NOMO-1 (cell line): ENCODE results near the gene ABLIM2.
A peak's percentile ranks its signal among the peaks of the same experiment; 100 is the strongest.

ENCODE experiments used
- DNase-seq, 2 experiments: peaks; one replicate each; lab custom pipeline; 2025; ENCODE audit not compliant: unreplicated experiment in 2 of 2; lab: John Stamatoyannopoulos, UW

Gene ABLIM2

DNA sequence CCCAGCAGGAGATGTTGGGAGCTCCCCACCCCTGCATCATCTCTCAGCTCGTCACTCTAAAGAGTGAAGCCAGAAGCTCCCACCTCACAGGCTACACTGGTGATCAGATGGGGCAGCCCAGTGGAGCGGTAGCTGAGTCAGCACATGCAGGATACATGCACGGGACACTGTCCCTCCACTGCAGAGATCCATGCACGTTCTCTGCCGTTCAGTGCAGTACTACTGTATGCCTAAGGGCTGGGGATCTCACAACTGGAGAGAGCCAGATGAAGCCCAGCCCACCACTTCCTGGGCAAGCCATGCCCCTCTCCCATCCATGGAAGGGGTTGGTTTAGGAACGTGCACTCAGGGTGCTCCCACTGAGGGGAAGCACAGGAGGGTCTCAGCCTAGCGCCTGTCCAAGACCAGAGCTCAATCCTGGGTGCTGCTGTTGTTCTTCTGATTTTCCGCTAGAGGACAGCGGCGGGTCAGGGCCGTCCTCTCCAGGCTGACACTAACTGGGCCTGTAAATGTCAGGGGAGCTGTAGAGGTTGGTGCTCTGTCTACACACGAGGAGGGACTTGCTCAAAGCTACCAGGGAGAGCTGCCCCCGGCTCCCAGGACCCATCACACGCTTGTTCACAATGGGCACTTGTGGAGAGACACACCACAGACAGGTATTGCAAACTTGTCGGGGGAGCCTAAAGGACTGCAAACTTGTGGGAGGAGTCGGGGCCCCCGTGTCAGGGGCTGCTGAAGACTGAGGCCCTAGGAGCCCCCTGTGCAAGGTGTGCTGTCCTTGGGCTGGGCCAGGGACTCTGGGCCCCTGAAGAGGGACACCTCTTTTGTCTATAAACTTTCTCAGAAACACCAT is 18.2 kb upstream of the ABLIM2 start:
- peak; percentile 71 to 76 for DNase-seq

DNA sequence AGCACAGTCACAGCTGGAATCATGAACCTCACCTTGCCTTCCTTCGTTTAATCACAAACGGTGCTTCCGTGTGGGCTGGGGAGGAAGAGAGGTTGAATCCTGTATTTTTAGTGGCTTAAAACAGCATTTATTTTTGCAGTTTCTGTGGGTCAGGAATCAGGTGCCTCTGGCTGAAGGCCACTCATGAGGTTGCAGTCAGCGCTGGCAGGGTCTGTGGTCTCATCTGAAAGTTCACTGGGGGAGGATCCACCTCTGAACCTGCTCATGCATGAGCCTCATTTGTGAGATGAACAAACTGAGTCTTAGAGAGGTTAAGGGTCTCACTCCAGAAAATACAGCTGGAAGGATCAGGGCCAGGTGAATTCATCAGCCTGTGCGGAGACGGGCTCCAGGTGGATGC is 17.1 kb upstream of the ABLIM2 start:
- no peak for DNase-seq

DNA sequence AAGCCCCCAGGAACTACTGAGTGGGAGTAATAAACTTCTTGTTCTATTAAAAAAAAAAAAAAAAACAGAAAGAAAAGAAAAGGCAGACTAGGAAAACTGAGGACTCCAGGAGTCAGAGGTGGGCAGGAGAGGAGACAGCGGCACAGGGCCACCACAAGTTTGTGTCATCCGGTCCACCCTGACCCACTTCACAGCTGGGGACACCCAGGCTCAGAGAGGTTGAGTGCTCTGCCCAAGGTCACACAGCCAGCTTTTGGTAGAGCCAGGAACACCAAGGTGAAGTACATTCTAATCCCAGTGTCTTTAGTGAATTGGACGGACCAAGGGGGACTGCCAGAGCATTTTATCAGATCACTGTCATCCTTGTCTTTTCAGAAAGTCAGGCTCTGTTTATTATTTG is 16.4 kb upstream of the ABLIM2 start:
- DNase-seq: no peak

DNA sequence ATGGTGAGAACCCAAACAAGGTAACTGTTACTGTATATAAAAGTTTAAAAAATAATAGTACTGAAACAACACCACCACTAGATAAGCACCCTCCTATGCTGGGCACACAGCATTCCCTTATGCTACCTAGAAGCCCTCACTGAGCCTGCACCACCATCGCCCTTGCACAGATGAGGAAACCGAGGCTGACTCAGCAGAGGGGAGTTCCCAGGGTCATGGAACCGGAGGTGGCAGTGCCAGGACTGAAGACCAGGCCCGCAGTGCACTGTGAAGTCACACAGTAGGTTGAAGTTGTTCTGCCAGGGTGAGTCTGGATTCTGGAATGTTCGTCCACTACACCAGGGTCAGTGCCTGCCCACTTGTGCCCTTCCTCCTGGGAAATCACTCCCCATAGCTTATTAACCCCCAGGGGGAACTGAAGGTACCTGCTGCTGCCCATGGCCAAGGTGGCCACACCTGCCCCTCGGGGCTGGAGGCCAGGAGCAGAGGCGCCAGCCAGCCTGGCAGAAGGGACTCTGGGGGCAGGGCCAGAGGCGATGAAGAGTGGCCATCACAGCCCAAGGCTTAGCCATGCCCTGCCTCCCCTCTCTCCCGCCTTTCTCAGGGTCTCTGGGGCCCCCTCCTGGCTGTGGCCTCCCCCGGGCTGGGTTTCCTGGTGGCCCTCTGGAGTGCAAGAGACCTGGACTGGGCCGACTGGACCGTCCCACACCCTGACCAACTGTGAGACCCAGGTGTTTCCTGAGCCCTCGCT is 15.1 kb upstream of the ABLIM2 start:
- no peak for DNase-seq

DNA sequence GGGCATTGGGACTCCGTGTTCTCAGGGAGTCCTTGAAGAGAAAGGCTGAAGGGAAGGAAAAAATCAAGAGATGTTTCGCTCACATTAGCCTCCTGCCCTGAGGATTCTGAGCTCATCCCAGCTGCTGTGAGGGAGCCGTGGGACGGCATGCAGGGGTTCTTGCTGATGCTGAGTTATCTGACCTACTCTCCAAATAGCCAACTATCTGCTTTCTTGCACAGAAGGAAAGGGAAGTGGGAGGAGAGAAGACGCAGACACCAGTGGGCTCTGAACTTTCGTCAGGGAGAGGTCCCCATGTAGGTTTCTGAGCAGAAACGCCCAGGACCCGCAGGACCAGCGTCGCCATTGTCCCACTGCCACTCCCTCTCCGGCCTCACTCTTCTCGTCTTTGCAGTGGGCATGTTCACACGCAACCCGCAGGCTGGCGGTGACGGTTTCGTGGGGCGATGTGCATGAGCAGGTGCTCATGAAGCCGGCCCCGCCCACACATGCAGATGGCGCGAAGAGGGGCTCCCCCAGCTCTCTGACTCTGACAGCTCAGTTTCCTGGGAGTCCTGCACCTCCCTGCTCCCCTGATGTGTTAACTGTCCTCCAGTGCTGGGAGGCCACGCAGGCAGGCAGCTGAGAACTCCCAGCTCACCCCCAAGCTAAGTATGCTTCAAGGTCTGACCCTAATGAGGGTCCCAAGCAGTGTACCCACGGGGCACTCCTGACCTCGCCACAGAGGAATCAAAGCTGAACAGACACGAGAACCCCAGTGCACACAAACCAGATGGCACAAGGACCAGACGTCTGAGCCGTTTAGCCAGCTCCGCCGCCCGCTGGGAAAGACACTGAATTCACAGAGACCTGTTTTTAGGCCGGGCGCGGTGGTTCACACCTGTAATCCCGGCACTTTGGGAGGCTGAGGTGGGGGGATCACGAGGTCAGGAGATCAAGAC is 13.6 kb upstream of the ABLIM2 start:
- no peak for DNase-seq

DNA sequence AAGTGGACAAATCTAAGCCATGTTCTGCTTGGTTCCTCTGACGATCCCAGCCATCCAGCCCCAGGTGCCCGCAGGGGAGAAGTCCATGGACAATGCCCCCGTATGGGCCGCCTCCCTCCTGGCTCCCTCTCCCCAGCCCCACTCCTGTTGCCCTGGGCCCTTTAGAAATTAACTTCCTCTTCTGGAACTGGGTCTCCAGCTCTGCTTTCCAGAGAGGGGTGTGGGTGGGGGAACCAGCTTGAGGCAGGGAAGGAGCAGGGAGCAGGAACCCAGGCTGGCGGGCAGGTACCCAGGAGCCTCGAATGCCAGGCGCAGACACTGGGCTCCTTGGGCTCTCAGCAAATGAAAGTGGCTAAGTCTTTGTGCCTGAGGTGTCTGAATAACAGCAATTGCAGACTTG is 12.7 kb upstream of the ABLIM2 start:
- DNase-seq: no peak

DNA sequence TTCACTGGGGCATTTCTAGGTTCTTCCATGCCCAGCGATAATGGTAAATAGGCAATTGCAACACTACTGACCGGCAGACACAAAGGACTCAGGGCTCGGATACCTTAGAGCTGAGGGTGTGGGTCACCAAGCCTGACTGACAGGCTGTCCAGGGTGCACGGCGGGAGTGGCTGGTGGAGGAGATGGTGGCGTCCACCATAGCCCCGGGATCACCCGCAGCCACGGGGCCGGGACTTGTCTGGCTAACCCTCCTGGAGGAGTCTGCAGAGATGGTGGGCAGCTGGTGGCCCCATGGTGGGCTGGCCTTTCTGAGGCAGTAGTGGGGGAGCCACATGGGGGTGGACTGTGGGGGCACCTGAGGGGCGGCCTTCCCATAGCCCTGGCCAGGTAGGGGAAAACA is 11.7 kb upstream of the ABLIM2 start:
- DNase-seq: no peak

DNA sequence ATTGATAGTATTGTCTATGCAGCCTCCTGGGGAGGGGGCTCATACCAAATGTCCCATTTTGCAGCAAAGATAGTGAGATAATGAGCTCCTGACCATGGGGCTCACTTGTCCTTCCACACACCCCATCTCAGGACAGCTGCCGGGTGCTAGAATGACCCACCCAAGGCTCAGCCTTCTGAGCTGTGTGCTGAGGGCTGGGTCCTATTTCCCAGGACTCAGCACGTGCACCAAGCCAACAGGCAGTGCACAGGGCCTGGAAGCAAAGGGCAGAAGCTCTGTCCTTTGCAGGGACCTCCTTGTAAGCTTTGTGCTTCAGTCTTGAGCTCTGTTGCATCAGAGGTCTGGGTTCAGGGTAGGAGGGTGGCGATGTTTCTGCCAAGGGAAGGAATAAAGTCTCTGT is 11.2 kb upstream of the ABLIM2 start:
- no peak for DNase-seq

DNA sequence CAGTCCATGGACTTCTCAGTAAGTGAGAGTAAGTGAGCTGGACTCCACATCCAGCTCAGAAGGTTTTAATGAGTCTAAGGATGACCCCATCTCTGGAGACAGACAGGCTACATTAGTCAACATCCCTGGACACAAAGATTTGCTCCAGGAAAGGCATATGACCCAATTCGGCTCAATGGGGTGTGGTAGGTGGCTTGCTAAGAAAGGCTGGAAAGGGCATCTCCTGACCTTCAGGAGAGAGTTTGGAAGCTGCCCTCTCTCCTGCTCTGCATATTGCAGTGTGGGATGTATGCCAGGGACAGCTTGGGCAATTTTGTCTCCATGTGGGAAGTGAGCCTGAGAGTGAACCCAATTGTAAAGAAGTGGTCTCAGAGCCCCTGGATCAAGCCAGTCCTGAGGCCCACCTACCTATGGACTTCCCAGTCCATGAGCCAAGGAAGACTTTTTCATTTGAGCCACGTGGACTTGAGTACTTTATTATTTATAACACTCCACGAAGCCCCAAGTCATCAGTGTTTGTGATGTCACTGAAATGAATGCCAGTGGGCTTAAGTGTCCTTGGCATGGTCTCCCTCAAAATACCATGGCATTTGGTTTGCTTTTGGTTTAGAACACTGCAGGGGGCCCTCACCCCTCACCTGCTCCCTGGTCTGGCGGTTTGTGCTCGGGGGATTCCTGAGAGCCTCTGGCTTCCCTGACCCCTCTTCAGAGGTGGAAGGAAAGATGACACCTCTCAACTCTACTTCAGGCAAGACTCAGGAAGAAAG is 10.4 kb upstream of the ABLIM2 start:
- DNase-seq: no peak

DNA sequence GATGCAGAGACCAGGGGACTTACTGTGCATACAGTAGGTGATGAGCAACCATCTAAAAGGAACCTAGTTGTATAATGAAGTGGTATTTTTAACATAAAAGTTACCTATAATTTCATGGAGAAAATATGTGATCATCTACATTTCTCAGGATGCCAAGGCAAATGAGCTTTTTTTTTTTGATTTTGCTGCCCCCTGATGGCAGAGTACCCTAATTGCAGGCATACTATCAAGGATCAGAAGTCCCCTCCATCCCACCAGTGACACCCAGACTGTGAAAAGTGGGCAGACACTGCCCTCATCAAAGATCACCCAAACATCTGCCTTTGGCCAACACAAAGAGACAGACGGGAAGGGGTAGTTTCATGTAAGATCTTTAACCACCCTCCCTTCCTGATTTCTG is 9.6 kb upstream of the ABLIM2 start:
- DNase-seq: no peak

DNA sequence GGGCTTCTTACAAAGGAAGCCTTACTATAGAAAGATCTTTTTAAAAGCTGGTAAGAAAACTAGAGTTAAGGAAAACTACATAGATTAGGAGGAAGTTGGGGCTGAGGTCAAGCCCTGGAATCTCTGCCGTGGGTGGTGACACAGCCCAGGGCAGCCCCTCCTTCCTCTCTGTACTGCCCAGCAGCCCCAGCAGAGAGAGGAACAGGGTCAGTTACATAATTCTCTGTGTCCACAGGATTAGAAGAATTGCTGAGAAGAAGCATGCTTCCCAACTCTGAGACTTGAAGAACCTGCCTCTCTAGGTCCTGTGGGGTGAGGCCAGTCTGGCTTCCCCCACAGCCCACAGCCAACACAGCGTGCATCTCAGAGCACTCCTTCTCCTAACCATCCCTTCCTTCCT is 9.2 kb upstream of the ABLIM2 start:
- DNase-seq: peak; percentile 25 to 45

DNA sequence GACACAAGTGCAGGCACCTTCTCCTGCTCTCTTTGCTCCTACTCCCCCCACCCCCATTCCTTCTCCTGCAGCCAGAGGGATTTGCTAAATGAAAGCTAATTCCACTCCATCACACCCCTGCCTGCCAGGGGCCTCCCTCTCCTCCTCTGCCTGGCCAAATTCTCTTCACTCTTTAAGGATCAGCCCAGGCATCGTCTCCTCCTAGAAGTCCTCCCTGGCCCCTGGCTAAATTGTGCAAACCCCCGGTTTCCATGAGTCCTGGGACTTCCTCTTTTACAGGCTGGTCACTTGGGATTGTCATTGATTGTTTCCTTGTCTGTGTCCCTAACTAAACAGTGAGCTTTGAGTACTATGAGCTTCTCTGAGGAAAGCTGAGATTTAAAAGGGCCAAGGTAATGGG is 8.7 kb upstream of the ABLIM2 start:
- DNase-seq: peak in 1 of 2 experiments; percentile 45

DNA sequence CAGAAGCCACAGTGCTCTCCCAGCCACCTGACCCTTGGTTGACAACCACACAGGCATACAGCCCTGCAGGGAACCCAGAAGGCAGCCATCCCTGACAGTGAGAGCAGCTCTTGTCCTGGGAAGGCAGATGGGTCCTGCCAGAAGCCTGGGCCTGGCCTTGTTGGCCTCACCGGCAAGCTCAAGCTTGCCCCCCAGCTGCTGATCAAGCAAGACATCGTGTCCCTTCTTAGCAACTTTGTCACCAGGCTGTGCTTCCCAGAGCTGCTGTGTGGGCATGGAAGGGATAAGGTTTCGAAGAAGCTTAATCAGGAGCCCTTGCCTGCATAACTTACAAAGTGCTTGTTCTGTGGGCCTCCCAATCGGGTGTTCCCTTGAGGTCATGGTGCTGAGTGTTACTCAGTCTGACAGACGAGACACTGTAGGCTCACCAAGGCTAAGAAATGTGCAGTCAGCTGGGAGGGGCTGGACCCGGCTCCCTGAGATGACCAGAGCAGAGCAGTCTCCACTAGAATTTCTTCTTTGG is 6.8 kb upstream of the ABLIM2 start:
- no peak for DNase-seq

DNA sequence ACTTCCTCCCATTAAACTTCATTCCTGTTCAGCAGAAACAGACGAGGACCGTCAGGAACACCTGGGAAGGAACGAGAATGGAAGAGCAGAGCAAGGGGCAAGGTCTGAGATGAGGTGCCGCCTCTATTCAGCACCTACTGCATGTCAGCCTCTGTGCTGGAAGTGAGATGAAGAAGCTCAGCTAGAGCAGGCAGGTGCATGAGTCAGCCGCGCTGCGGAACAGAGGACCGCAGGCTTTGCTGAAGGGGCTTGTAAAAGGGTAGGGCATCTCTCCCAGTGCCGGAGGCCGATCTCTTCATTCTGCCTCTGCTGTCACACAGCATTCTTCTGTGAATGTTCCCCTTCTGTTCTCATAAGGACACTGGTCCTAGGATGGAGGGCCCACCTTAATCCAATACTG is 6.1 kb upstream of the ABLIM2 start:
- no peak for DNase-seq

DNA sequence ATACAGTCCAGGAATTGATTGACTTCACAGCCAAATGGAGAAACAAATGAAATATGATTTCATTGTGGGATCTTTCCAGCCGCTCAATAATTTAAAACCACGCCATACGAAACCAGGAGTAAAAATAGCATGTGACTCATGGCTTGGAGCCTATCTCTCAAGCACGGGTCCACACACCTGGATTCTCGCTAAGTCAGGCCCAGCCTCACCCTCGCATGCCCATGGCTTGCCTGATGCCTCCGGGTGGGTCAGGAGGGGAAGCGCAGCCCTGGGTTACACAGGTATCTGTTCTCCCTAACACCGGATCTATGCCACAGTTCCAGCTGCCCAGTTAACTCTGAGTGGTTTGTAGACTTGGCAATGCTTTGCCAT is 5.6 kb upstream of the ABLIM2 start:
- DNase-seq: no peak

DNA sequence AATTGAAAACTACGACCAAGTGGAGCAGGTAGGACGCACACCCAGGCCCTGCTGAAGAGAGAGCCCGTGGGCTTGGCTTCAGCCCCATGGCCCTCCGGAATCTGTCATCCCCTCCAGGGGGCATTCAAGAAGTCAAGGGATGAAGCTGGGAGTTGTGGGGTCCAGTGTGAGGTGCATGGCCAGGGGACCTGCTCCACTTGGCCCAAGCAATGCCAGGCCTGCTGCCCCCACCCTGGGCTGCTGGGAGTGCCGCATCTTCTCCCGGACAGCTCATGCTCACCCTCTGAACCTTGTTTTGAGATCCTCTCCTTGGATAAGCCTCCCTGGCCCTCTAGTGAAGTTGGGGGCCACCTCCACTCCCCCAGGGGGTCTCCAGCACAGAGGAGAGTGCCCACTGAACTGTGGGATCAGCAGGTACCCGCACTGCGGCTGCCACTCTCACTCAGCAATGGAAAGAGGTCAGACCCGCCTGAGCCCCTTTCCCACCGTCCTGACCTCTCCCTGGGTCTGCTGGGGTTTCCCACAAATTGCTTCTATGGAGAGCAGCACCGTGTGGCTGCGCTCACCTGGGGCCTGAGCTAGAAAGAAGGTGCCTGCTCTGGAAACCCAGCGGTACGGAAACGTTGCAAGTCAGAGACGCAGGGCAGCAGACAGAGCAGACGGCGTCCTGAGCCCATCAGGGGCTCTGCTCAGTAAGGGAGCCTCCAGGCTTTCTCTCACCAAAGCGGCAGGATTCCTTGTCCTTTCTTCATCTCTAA is 5.0 kb upstream of the ABLIM2 start:
- no peak for DNase-seq

DNA sequence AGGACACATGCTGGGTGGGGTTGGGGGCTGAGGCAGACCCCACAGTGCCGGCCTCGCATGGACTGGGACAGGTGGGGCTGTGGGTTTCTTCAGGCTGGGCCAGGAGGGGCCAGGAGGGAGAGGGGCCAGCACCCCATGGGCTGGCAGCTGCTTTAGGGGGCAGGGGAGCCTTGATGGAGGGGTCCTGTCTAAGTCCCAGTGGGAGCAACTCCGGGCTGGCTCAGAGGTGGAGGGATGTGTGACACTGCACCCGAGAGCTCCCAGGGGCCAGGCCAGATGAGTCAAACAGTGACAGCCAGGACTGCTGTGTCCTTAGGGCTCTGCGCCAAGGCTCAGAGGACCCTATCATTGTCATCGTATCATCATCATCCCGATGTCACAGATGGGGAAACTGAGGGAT is 4.4 kb upstream of the ABLIM2 start:
- DNase-seq: no peak

DNA sequence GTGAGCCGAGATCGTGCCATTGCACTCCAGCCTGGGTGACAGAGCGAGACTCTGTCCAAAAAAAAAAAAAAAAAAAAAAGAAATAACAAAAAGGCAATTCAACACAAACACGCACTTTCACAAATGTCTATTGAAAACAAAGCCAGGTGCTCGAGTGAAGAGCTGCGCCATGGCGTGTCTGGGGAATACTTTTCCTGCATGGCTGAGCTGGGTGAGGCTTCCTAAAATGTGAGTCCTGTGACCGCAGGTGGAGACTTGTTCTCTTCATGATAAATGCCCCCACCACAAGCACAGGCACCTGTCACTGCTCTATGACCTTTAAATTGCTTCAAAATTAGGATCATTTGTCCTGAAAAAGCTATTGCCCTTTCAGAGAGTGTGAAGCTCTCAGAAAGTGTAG is 4.0 kb upstream of the ABLIM2 start:
- DNase-seq: no peak

DNA sequence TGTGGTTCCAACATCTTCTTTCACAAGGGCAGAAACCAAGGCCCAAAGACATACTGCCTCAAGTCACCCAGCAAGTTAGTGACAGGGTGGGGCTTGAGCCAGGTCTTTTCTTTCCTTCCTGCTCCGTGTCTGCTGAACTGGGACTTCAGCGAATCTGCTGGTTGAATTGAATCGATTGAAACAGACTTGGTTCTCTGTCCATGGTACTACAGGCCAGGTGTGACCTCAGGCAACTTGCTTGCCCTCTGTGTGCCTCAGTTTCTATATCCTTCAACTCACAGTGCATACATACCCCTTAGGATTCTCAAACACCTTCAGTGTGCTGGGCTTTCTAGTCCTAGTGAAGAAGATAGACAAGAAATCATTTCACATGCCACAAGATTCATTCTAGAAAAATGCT is 2.0 kb upstream of the ABLIM2 start:
- DNase-seq: no peak

DNA sequence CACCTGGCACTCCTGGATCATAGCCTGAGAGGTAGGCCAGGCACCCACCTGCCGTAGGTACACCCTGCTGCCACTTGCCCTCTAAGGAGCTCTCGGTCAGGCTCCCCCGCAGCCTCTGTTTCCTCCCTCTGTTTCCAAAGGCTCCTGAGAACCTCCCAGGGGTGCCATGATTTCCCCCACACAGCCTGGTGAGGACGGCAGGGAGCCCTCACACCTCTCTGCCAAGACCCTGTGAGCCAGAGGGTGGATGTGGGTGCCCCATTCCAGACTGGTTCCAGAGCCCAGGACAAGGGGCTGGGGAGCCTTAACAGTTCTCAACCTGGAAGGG is 1.6 kb upstream of the ABLIM2 start:
- no peak for DNase-seq
